OCI-LY1 (cell line): ENCODE data around the gene TVP23A.

Experiments used
- H2AFZ ChIP-seq: fragments of 200-600 bp; sonication (generic), shearing (Covaris generic); 2 replicates; pipeline ENCODE4 v1.6.0; 2014; ENCODE audit warnings: antibody characterized with exemption, mild to moderate bottlenecking, low read length
- H3F3A ChIP-seq: fragments of 200-600 bp; sonication (generic), shearing (Covaris generic); 2 replicates; pipeline ENCODE4 v1.6.0; 2014; ENCODE audit warnings: mild to moderate bottlenecking, antibody characterized with exemption, low read length, moderate library complexity; ENCODE audit not compliant: insufficient read depth
- H3K27ac ChIP-seq: fragments of 200-600 bp; sonication (generic); 2 replicates; pipeline ENCODE4 v1.5.1; 2014; ENCODE audit warnings: low read length, mixed run types, mild to moderate bottlenecking, low read depth; ENCODE audit not compliant: poor library complexity, severe bottlenecking
- H3K27me3 ChIP-seq: fragments of 200-600 bp; sonication (generic); 2 replicates; pipeline ENCODE4 v1.6.0; 2014; ENCODE audit warnings: antibody characterized with exemption, mild to moderate bottlenecking, low read length, moderate library complexity; ENCODE audit not compliant: insufficient read depth
- H3K36me3 ChIP-seq: fragments of 200-600 bp; sonication (generic); 2 replicates; pipeline ENCODE4 v1.6.1; 2014; ENCODE audit warnings: mild to moderate bottlenecking, antibody characterized with exemption, low read length, moderate library complexity, mixed read lengths; ENCODE audit not compliant: insufficient read depth
- H3K4me1 ChIP-seq: fragments of 200-600 bp; sonication (generic); 2 replicates; pipeline ENCODE4 v1.5.1; 2014; ENCODE audit warnings: mild to moderate bottlenecking, low read length, moderate library complexity; ENCODE audit not compliant: insufficient read depth, severe bottlenecking
- H3K4me2 ChIP-seq: fragments of 200-600 bp; sonication (generic), shearing (Covaris generic); 2 replicates; pipeline ENCODE4 v1.6.1; 2014; ENCODE audit warnings: low read length
- H3K4me3 ChIP-seq: fragments of 200-600 bp; sonication (generic); 2 replicates; pipeline ENCODE4 v1.5.1; 2014; ENCODE audit warnings: low read length, low read depth, mild to moderate bottlenecking, mixed read lengths; ENCODE audit not compliant: poor library complexity, severe bottlenecking
- H3K79me2 ChIP-seq: fragments of 200-600 bp; shearing (Covaris generic); 2 replicates; pipeline ENCODE4 v1.6.1; 2016; ENCODE audit warnings: mixed run types, low read length, mixed read lengths; ENCODE audit not compliant: insufficient read depth
- H3K9ac ChIP-seq: fragments of 200-600 bp; sonication (generic), shearing (Covaris generic); 2 replicates; pipeline ENCODE4 v1.6.1; 2014; ENCODE audit warnings: mild to moderate bottlenecking, low read length, mixed read lengths
- H3K9me2 ChIP-seq: fragments of 200-600 bp; sonication (generic), shearing (Covaris generic); 2 replicates; pipeline ENCODE4 v1.6.1; 2014; ENCODE audit warnings: low read depth, mild to moderate bottlenecking, low read length, mixed read lengths
- H3K9me3 ChIP-seq: fragments of 200-600 bp; shearing (Covaris generic); 2 replicates; pipeline ENCODE4 v1.6.1; 2014; ENCODE audit warnings: low read length, mixed read lengths
- H4K20me1 ChIP-seq: fragments of 200-600 bp; sonication (generic), shearing (Covaris generic); 2 replicates; pipeline ENCODE4 v1.6.0; 2016; ENCODE audit warnings: mild to moderate bottlenecking, low read length; ENCODE audit not compliant: insufficient read depth
- EZH2 ChIP-seq: fragments of 200-600 bp; sonication (generic), shearing (Covaris generic); IDR thresholded peaks from 2 replicates; pipeline ENCODE4 v1.8.0; 2017; ENCODE audit warnings: borderline replicate concordance, mixed run types, mild to moderate bottlenecking, antibody characterized with exemption, low read length, moderate library complexity, mixed read lengths
- TF ChIP-seq, protein P1 (sequence below): fragments of 200-600 bp; sonication (generic), shearing (Covaris generic); IDR thresholded peaks from 2 replicates; pipeline ENCODE4 v1.5.1; 2017; ENCODE audit warnings: mild to moderate bottlenecking, antibody characterized with exemption, low read length, moderate library complexity, mixed read lengths

The TVP23A gene

DNA sequence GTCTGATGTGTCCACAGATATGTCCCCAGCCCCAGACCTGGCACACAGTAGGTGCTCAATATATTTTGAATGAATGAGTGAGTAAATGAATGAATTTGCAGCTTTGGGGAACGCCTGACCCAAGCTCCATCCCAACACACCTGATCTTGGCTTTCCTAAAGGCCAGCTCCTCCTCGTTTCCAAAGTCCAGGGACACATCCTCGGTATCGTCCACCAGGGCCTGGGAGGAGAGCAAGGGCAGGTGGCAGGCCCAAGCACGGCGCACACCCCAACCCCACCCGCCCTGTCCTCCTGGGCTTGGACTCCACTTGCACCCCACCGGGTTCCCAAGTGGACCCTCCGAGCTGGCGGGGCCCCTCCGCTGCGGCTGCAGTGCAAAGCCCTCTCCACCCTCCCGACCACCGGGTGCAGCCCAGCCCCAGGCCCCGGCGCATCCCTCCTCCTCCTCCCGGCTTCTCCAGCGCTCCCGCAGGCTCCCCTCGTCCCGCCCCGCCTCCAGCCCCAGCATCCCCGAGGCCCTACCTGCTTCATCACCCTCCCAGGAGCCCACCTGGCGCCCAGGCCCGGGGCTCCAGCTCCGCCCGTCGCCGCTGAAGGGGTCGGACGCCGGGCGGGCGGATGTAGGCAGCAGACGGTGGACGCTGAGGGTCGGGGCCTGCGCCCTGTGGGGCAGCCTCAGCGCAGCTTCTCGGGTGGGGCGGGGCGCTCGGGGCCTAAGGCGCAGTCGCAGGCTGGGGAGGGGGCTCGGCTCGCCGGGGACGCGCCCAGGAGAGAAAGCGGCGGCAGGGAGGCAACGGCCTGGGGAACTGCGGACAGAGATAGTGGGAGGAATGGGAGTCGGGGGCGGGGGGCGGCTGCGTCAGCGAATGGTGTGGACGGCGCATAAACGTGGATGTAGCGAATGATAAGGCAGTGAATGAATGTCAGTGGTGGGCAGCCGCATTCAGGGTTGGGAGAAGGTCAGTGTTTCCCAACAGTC is at the start of gene TVP23A:
TVP23A (minus strand) TSS at position 832 of the 979 bp plus-strand sequence; CDS start at position 531, 301 bp downstream.
- Histone ChIP-seq H3F3A (no peaks in the 10 kb centered on the region), H3K27me3 (no peaks in the 10 kb centered on the region; the same call in 1 of the 2 replicates), H3K9me3 (no peaks in the 10 kb centered on the region), H3K4me1 (peaks cover 20% of the 10 kb centered on the region), H3K4me2 (no peak within 1 kb of the TSS), H3K36me3 (no peaks in the 10 kb centered on the region), H3K27ac (no peak within 1 kb of the TSS), H3K4me3 (no peak within 1 kb of the TSS), H3K9ac (no peak within 1 kb of the TSS), H3K79me2 (no peaks in the 10 kb centered on the region), H2AFZ (no peak within 1 kb of the TSS), H3K9me2 (no peaks in the 10 kb centered on the region), H4K20me1 (no peaks in the 10 kb centered on the region)
- TF ChIP-seq, protein P1, sequence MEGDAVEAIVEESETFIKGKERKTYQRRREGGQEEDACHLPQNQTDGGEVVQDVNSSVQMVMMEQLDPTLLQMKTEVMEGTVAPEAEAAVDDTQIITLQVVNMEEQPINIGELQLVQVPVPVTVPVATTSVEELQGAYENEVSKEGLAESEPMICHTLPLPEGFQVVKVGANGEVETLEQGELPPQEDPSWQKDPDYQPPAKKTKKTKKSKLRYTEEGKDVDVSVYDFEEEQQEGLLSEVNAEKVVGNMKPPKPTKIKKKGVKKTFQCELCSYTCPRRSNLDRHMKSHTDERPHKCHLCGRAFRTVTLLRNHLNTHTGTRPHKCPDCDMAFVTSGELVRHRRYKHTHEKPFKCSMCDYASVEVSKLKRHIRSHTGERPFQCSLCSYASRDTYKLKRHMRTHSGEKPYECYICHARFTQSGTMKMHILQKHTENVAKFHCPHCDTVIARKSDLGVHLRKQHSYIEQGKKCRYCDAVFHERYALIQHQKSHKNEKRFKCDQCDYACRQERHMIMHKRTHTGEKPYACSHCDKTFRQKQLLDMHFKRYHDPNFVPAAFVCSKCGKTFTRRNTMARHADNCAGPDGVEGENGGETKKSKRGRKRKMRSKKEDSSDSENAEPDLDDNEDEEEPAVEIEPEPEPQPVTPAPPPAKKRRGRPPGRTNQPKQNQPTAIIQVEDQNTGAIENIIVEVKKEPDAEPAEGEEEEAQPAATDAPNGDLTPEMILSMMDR: no peak
- TF ChIP-seq EZH2: no peak

DNA sequence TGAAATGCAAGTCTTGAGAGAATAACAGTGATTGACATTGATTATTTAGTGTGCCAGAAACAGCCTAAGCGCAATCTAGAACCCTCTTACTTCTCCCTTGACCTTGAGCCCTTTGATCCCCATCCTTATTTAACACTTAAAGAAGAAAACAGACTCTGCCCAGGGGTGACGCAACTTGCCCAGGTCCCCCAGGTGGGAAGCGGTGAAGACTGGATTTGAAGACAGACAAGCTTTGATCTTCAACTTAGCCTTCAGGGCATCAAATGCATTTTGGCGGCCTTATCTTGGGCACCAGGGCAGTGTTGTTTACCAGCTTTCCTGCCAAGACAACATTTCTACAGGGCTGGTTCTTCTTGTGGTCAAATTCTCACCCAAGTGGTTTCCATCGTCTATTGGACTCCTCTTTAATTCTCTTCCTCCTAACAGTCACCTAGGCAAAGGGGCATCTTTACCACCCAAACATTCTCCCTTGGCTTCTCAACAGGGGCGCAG is 49.6 kb upstream of the TVP23A start:
- H3K27ac ChIP-seq: peak overlapping the region; percentile 80
- peaks cover 50% of the 10 kb centered on the region for H3K4me1 ChIP-seq
- no peaks in the 10 kb centered on the region for H3F3A ChIP-seq
- H3K9ac ChIP-seq: peak overlapping the region; percentile 11; the same call in 1 of the 2 replicates
- H3K36me3 ChIP-seq: no peaks in the 10 kb centered on the region
- H3K4me3 ChIP-seq: peak overlapping the region; percentile 35
- H3K27me3 ChIP-seq: no peaks in the 10 kb centered on the region
- no peaks in the 10 kb centered on the region for H3K79me2 ChIP-seq
- peak overlapping the region; percentile 65 for H3K4me2 ChIP-seq
- H3K9me2 ChIP-seq: no peaks in the 10 kb centered on the region
- H2AFZ ChIP-seq: no peak overlapping the region
- no peaks in the 10 kb centered on the region for H3K9me3 ChIP-seq
- H4K20me1 ChIP-seq: no peaks in the 10 kb centered on the region
- TF ChIP-seq EZH2: no peak
- TF ChIP-seq, protein P1: no peak

DNA sequence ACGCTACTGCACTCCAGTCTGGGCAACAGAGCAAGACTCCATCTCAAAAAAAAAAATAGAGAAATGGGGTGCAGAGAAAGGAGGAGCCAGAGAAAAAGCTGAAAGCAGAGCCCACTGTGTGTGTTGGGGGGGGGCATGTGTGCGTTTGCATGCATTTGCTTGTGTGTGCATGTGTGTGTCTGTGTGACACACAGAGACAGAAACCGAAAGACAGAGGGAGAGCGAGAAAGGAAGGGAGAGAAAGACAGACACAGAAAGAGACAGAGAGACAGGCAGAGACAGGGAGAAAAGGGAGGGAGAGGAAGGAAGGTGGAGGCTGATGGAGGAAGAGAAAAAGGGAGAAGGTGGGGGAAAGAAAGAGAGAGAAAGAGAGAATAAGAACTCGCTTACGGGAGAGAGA is 48.6 kb upstream of the TVP23A start:
- H3K27ac ChIP-seq: peak overlapping the region; percentile 27
- no peaks in the 10 kb centered on the region for H3K9me3 ChIP-seq
- H3K4me2 ChIP-seq: peak overlapping the region; percentile 35
- H3K9ac ChIP-seq: peak overlapping the region; percentile 29; the same call in 1 of the 2 replicates
- H3K27me3 ChIP-seq: no peaks in the 10 kb centered on the region
- no peak overlapping the region for H3K4me3 ChIP-seq
- no peaks in the 10 kb centered on the region for H3K36me3 ChIP-seq
- peaks cover 50% of the 10 kb centered on the region for H3K4me1 ChIP-seq
- no peak overlapping the region for H2AFZ ChIP-seq
- TF ChIP-seq, protein P1: no peak
- no peak for TF ChIP-seq EZH2
- no peaks in the 10 kb centered on the region for H3K9me2 ChIP-seq
- H4K20me1 ChIP-seq: no peaks in the 10 kb centered on the region
- H3K79me2 ChIP-seq: no peaks in the 10 kb centered on the region
- no peaks in the 10 kb centered on the region for H3F3A ChIP-seq
